DMS53 treated with DMSO at 0.1 percent for 48 hours (cell line): ENCODE measurements around the gene LINGO3.
"Not testable (repeated sequence)": the region's sequence is repeated elsewhere in the genome, so short reads cannot be mapped to it uniquely, and the experiment has no call there.

Source experiments
- DNase-seq: peaks from one replicate; lab custom pipeline; 2025; ENCODE audit not compliant: unreplicated experiment; lab: John Stamatoyannopoulos, UW

The LINGO3 gene

GRCh38 chr19:2308114-2308556 is at the start of gene LINGO3:
LINGO3 (minus strand) TSS chr19:2308154; CDS start chr19:2291776, 16,378 bp downstream.
- no peak for DNase-seq

DNA sequence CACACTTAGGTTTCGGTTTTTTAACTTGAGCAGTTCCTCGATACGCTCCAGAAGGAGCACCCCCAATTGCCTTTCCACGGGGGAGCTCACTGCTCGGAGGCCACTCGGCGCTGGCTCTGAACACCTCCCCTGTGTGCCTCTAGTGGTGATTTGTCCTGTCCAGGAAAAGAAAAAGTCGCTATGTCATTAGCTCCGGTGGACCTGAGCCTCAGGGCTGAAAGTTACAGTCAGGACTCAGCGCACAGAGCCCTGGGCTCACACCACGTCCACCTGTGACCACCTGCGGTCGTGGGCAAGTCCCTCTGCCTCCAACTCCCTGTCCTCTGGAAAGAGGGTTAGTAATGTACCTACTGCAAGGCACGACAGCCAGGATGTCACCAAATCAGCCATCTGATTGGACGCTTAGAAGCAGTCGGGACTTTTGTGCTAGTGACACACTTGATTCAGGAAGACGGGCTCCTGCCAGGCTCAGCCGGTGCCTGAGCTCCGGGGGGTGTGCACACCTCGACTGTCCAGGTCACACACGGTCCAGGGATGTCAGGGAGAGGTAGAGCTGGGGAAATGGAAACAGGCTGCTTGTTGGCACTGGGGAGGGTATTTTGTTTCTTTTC is 48.2 kb upstream of the LINGO3 start:
- DNase-seq, result no peak

DNA sequence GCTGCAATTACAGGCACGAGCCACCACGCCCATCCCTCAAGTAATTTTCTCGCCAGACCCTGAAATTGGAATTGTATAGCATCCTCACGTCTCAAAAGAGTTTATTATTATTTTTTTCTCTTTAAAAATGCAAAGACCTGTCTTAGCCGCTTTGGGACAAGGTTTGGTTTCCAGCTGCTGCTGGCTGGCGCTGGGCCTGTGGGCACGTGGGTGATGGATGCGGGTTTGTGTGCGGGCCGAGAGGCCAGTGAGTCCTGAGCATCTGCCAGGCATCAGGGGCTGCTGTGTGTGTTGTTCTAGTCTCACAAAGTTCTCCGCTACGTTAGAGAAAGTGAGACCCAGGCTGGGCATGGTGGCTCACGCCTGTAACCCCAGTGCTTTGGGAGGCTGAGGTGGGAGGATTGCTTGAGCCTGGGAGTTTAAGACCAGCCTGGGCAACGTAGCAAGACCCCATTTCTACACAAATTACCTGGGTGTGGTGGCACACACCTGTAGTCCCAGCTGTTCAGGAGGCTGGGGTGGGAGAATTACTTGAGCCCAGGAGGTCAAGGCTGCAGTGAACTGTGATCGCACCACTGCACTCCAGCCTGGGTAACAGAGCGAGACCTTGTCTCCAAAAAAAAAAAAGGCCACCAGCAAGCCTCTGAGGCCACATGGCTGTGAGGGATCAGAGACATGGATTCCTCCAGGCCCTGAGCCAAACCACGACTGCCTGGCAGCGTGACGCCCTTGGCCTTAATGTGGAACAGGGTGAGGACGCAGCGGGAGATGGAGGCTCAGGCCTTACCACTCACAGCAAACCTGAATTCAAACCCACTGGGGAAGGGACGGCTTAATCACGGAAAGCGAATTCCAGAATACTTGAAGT is 47.4 kb upstream of the LINGO3 start:
- DNase-seq, result no peak

DNA sequence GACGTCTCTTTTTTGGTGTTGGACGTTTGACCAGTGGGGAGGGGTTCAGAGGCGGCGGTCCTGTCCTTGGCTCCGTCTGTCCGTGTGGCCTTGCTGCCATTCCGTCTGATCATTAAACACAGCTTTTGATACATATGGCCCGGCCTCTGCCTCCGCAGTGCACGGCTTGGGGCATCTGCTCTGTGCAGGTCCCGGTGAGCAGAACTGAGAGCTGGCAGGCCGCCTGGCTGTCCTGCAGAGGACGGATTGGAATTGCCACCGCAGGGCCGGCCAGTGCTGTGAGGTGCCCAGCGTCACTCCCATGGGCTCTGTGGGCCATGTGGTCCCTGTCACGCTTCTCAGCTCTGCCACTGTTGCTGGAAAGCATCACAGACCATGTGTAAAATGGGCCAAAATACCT is 46.7 kb upstream of the LINGO3 start:
- no peak for DNase-seq

GRCh38 chr19:2353887-2354592 is 46.1 kb upstream of the LINGO3 start:
- no peak for DNase-seq

DNA sequence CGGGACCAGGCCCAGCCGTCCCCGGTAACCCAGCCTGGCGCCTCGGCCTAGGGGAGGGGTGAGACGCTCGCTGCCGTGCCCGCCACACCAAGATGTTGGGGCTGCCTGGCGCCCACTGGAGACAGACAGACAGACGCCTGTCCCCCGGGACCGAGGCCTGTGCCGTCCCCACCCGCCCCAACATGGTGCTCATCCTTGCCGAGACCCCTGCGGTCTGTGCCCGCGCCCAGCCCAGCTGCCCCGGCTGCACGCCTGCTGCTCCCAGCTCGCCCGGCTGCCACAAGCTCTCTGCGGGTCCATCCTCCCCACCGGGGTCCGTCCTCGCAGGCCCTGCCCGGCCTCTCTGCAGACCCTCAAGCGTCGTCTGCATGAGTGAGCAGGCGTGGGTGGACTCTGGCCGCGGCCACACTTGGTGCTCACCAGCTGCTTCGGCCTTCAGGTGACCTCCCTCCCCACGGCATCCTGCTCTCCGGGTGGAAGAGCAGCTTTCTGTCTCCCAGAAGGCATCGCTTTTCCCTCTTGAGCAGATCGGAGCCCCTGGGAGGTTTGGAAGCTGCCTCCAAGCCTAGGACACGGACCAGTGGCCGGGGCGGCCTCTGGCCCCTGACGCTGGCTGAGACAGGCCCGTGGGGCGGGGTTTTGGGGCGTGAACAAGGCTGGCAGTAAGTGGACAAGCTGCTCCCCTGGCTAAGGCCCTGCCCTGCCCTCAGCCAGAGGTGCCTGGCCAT is 45.4 kb upstream of the LINGO3 start:
- DNase-seq, result no peak

- DNase-seq, result no peak
Observed at GRCh38 chr19:2352121-2352520, 44.2 kb upstream of the LINGO3 start.

- no peak for DNase-seq
Observed at GRCh38 chr19:2351591-2351990, 43.6 kb upstream of the LINGO3 start.

- DNase-seq, result no peak
Observed at GRCh38 chr19:2350656-2351055, 42.7 kb upstream of the LINGO3 start.

DNA sequence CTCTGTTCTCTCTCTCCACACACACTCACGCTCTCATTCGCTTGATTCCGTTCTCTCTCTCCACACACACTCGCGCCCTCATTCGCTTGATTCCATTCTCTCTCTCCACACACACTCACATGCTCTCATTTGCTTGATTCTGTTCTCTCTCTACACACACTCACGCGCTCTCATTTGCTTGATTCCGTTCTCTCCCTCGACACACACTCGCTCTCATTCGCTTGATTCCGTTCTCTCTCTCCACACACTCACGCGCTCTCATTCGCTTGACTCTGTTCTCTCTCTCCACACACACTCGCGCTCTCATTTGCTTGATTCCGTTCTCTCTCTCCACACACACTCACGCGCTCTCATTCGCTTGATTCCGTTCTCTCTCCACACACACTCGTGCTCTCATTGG is 41.9 kb upstream of the LINGO3 start:
- DNase-seq, result not testable (repeated sequence)

DNA sequence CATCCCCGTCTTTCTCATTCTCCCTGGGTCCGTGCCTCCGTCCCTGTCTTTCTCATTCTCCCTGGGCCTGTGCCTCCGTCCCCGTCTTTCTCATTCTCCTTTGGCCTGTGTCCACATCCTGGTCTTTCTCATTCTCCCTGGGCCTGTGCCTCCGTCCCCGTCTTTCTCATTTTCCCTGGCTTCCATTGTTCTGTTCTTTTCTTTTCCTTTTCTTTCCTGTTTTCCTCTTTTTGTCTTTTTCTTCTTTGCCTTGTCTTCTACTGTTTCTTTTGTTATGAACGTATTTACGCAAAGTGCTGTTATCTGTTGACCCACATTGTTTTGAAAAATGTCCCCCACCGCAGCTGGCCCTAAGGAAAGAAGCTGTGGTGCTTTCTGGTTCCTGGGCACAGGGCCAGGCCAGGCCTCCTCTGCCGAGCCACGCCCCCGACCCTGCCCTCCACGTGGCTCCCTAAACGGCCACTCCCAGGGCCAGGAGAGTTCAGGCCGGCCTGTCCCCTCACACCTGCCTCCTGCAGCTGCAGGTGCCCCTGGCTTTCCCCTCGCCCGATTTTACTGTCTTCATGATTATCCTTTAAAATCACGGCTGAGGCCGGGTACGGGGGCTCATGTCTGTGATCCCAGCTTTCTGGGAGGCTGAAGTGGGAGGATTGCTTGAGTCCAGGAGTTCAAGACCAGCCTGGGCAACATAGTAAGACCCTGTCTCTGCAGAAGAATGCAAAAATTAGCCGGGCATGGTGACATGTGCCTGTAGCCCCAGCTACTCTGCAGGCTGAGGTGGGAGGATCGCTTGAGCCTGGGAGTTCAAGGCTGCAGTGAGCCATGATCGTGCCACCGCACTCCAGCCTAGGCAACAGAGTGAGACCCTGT is 38.1 kb upstream of the LINGO3 start:
- DNase-seq, result no peak

GRCh38 chr19:2345076-2345475 is 37.1 kb upstream of the LINGO3 start:
- no peak for DNase-seq

- DNase-seq, result no peak
Observed at GRCh38 chr19:2344381-2344870, 36.5 kb upstream of the LINGO3 start.

DNA sequence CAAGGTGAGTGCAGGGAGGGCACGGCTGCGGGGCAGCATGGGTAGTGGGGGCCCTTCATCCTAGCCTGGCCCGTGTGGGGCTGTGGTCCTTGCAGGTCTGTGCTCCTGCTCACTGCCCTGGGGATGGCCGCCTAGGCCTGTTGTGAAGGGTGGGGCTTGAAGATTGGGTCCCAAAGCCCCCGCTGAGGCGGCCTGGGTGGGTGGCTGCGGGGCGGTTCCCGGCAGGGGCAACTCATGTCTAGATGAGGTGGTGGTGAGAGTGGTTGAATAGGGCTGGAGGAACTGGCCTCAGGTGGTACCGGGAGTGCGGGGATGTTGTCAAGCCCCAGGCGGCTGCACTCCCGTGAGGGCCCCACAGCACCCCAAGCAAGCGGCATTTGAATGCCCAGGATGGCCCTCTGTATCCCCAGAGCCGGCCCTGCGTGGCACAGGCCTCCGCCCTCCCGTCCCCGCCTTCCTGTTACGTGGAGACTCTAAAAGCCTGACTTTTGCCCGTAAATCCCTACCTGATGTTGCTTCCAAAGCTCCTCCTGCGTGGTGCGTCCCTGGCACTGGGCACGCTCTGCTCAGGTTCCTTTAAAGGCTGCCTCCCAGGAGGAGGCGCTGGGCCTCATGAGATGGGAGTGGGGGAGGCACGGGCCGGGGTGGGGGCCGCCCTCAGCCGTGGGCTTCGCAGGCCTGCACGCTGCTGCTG is 35.5 kb upstream of the LINGO3 start:
- no peak for DNase-seq

DNA sequence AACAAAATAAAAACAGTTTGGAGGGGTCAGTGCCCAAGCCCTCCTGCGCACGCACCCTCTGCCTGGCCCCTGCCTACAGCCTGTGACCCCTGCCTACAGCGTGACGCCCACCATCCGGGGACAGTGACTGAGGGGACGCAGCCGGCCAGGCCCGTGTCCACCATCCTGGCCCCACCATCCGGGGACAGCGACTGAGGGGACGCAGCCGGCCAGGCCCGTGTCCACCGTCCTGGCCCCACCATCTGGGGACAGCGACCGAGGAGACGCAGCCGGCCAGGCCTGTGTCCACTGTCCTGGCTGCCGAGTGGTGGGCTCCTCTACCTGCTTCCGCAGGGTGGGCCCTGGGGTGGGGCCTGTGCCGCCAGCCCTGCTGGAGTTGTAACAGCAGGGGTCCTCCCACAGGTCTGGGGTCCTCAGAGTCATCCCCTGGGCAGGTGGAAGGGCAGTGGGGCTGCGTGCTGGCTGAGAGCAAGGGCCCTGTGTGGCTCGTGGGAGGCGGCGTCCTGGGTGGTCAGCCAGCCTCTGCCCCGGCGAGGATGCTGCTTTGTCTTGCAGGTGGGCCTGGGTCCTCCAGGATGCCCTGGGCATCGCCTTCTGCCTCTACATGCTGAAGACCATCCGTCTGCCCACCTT is 34.8 kb upstream of the LINGO3 start:
- no peak for DNase-seq

- no peak for DNase-seq
Observed at GRCh38 chr19:2341982-2342381, 34.0 kb upstream of the LINGO3 start.

GRCh38 chr19:2341244-2341751 is 33.3 kb upstream of the LINGO3 start:
- DNase-seq, result no peak

- DNase-seq, result no peak
Observed at GRCh38 chr19:2340496-2341243, 32.7 kb upstream of the LINGO3 start.
